Activated naive CD4-positive, alpha-beta T cell treated with anti-CD3 and anti-CD28 coated beads, Interleukin-2, amount 50 U/mL, for 24 hours (primary cell): Measurements from ENCODE around the gene CPSF7.
"Not testable (repeated sequence)": the region's sequence is repeated elsewhere in the genome, so short reads cannot be mapped to it uniquely, and the experiment has no call there.

Source experiments
- H3K27ac Mint-ChIP-seq: one replicate; pipeline ENCODE4 v1.8.0; 2021; ENCODE audit warnings: mild to moderate bottlenecking, mixed read lengths
- H3K27me3 Mint-ChIP-seq: one replicate; pipeline ENCODE4 v1.8.0; 2021; ENCODE audit warnings: mixed read lengths
- H3K36me3 Mint-ChIP-seq: one replicate; pipeline ENCODE4 v1.8.0; 2021; ENCODE audit warnings: mixed read lengths
- H3K4me1 Mint-ChIP-seq: one replicate; pipeline ENCODE4 v1.8.0; 2021; ENCODE audit warnings: mixed read lengths
- H3K4me3 Mint-ChIP-seq: one replicate; pipeline ENCODE4 v1.8.0; 2021; ENCODE audit warnings: mild to moderate bottlenecking, mixed read lengths
- H3K9me3 Mint-ChIP-seq: one replicate; pipeline ENCODE4 v1.8.0; 2021; ENCODE audit warnings: mixed read lengths

CPSF7 gene

GRCh38 chr11:61448552-61448927 lies 18.8 kb upstream of the CPSF7 start:
- no peaks in the 10 kb centered on the region for H3K27me3 Mint-ChIP-seq
- H3K9me3 Mint-ChIP-seq, result no peaks in the 10 kb centered on the region
- H3K27ac Mint-ChIP-seq, result peak overlapping the region; percentile 25
- H3K36me3 Mint-ChIP-seq, result peaks cover 6% of the 10 kb centered on the region
- H3K4me3 Mint-ChIP-seq, result no peak overlapping the region
- peaks cover 19% of the 10 kb centered on the region for H3K4me1 Mint-ChIP-seq

- no peak overlapping the region for H3K27ac Mint-ChIP-seq
- H3K4me3 Mint-ChIP-seq, result peak overlapping the region; percentile 26
- H3K9me3 Mint-ChIP-seq, result no peaks in the 10 kb centered on the region
- no peaks in the 10 kb centered on the region for H3K27me3 Mint-ChIP-seq
- peaks cover 11% of the 10 kb centered on the region for H3K36me3 Mint-ChIP-seq
- H3K4me1 Mint-ChIP-seq, result peaks cover 25% of the 10 kb centered on the region
Measured at GRCh38 chr11:61447601-61448551, 18.1 kb upstream of the CPSF7 start.

GRCh38 chr11:61446211-61446651 lies 16.5 kb upstream of the CPSF7 start:
- H3K27ac Mint-ChIP-seq, result no peak overlapping the region
- no peak overlapping the region for H3K4me3 Mint-ChIP-seq
- no peaks in the 10 kb centered on the region for H3K27me3 Mint-ChIP-seq
- H3K36me3 Mint-ChIP-seq, result peaks cover 11% of the 10 kb centered on the region
- peaks cover 33% of the 10 kb centered on the region for H3K4me1 Mint-ChIP-seq
- H3K9me3 Mint-ChIP-seq, result no peaks in the 10 kb centered on the region

GRCh38 chr11:61445516-61445915 lies 15.7 kb upstream of the CPSF7 start:
- no peaks in the 10 kb centered on the region for H3K27me3 Mint-ChIP-seq
- H3K27ac Mint-ChIP-seq, result peak overlapping the region; percentile 37
- H3K36me3 Mint-ChIP-seq, result peaks cover 11% of the 10 kb centered on the region
- no peaks in the 10 kb centered on the region for H3K9me3 Mint-ChIP-seq
- H3K4me3 Mint-ChIP-seq, result no peak overlapping the region
- peaks cover 33% of the 10 kb centered on the region for H3K4me1 Mint-ChIP-seq

- Mint-ChIP-seq H3K27ac (peak overlapping the region; percentile 64), H3K4me3 (no peak overlapping the region), H3K27me3 (no peaks in the 10 kb centered on the region), H3K4me1 (peaks cover 32% of the 10 kb centered on the region), H3K36me3 (peaks cover 9% of the 10 kb centered on the region), H3K9me3 (no peaks in the 10 kb centered on the region)
Measured at GRCh38 chr11:61442616-61443015, 12.8 kb upstream of the CPSF7 start.

- H3K36me3 Mint-ChIP-seq, result peaks cover 13% of the 10 kb centered on the region
- peaks cover 36% of the 10 kb centered on the region for H3K4me1 Mint-ChIP-seq
- H3K9me3 Mint-ChIP-seq, result no peaks in the 10 kb centered on the region
- no peaks in the 10 kb centered on the region for H3K27me3 Mint-ChIP-seq
- H3K27ac Mint-ChIP-seq, result no peak overlapping the region
- H3K4me3 Mint-ChIP-seq, result no peak overlapping the region
Measured at GRCh38 chr11:61439615-61440014, 9.8 kb upstream of the CPSF7 start.

GRCh38 chr11:61437496-61437895 lies 7.7 kb upstream of the CPSF7 start:
- H3K4me1 Mint-ChIP-seq, result peaks cover 41% of the 10 kb centered on the region
- no peaks in the 10 kb centered on the region for H3K9me3 Mint-ChIP-seq
- H3K27me3 Mint-ChIP-seq, result no peaks in the 10 kb centered on the region
- peaks cover 9% of the 10 kb centered on the region for H3K36me3 Mint-ChIP-seq
- no peak overlapping the region for H3K27ac Mint-ChIP-seq
- H3K4me3 Mint-ChIP-seq, result no peak overlapping the region

GRCh38 chr11:61430839-61431238 lies 1.1 kb upstream of the CPSF7 start:
- H3K27me3 Mint-ChIP-seq, H3K9me3 Mint-ChIP-seq: not testable (repeated sequence)
- Mint-ChIP-seq H3K36me3 (peaks cover 19% of the 10 kb centered on the region), H3K27ac (peak overlapping the region; percentile 98), H3K4me3 (peak overlapping the region; percentile 97), H3K4me1 (peaks cover 69% of the 10 kb centered on the region)

GRCh38 chr11:61429346-61429690 lies 457 bp downstream of the CPSF7 start:
- Mint-ChIP-seq H3K4me1 (peaks cover 70% of the 10 kb centered on the region), H3K4me3 (peak overlapping the region; percentile 97), H3K36me3 (peaks cover 20% of the 10 kb centered on the region), H3K27ac (peak overlapping the region; percentile 98), H3K9me3 (no peaks in the 10 kb centered on the region), H3K27me3 (no peaks in the 10 kb centered on the region)

- Mint-ChIP-seq H3K4me1 (peaks cover 69% of the 10 kb centered on the region), H3K27ac (peak overlapping the region; percentile 15), H3K4me3 (peak overlapping the region; percentile 23), H3K27me3 (no peaks in the 10 kb centered on the region), H3K36me3 (peaks cover 27% of the 10 kb centered on the region), H3K9me3 (no peaks in the 10 kb centered on the region)
Measured at GRCh38 chr11:61425367-61426131, 4.2 kb downstream of the CPSF7 start.

- Mint-ChIP-seq H3K4me3 (no peak overlapping the region), H3K4me1 (peaks cover 81% of the 10 kb centered on the region), H3K27ac (peak overlapping the region; percentile 79), H3K9me3 (no peaks in the 10 kb centered on the region), H3K27me3 (no peaks in the 10 kb centered on the region), H3K36me3 (peaks cover 29% of the 10 kb centered on the region)
Measured at GRCh38 chr11:61422226-61422625, 7.5 kb downstream of the CPSF7 start.

GRCh38 chr11:61418136-61418535 lies 11.6 kb downstream of the CPSF7 start:
- Mint-ChIP-seq H3K4me1 (peaks cover 63% of the 10 kb centered on the region), H3K27me3 (no peaks in the 10 kb centered on the region), H3K27ac (peak overlapping the region; percentile 52), H3K4me3 (no peak overlapping the region), H3K36me3 (peaks cover 15% of the 10 kb centered on the region), H3K9me3 (no peaks in the 10 kb centered on the region)

- Mint-ChIP-seq H3K9me3 (no peaks in the 10 kb centered on the region), H3K4me3 (no peak overlapping the region), H3K27ac (peak overlapping the region; percentile 52), H3K4me1 (peaks cover 61% of the 10 kb centered on the region), H3K27me3 (no peaks in the 10 kb centered on the region), H3K36me3 (peaks cover 15% of the 10 kb centered on the region)
Measured at GRCh38 chr11:61417670-61418069, 12.1 kb downstream of the CPSF7 start.

- H3K9me3 Mint-ChIP-seq, result no peaks in the 10 kb centered on the region
- H3K27me3 Mint-ChIP-seq, result no peaks in the 10 kb centered on the region
- H3K36me3 Mint-ChIP-seq, result peaks cover 15% of the 10 kb centered on the region
- no peak overlapping the region for H3K27ac Mint-ChIP-seq
- H3K4me3 Mint-ChIP-seq, result no peak overlapping the region
- H3K4me1 Mint-ChIP-seq, result peaks cover 55% of the 10 kb centered on the region
Measured at GRCh38 chr11:61416941-61417340, 12.8 kb downstream of the CPSF7 start.

GRCh38 chr11:61415381-61415780 lies 14.4 kb downstream of the CPSF7 start:
- H3K9me3 Mint-ChIP-seq, result no peaks in the 10 kb centered on the region
- H3K27ac Mint-ChIP-seq, result no peak overlapping the region
- peaks cover 19% of the 10 kb centered on the region for H3K36me3 Mint-ChIP-seq

GRCh38 chr11:61414547-61414946 lies 15.2 kb downstream of the CPSF7 start:
- Mint-ChIP-seq H3K27me3 (no peaks in the 10 kb centered on the region), H3K27ac (peak overlapping the region; percentile 5), H3K36me3 (peaks cover 11% of the 10 kb centered on the region), H3K9me3 (no peaks in the 10 kb centered on the region), H3K4me1 (peaks cover 33% of the 10 kb centered on the region), H3K4me3 (no peak overlapping the region)

More at GRCh38 chr11:61415381-61415780, 14.4 kb downstream of the CPSF7 start:
- no peaks in the 10 kb centered on the region for H3K27me3 Mint-ChIP-seq
- H3K4me3 Mint-ChIP-seq, result no peak overlapping the region
- H3K4me1 Mint-ChIP-seq, result peaks cover 40% of the 10 kb centered on the region
